Adipose tissue (tissue), 3 donors: ENCODE data around the gene EXD3. TPM values are rescaled to one million over a fixed set of nuclear protein-coding genes. Genes with fewer than 3 reads are reported as not detected.
"Not testable (repeated sequence)": the region's sequence is repeated elsewhere in the genome, so short reads cannot be mapped to it uniquely, and the experiment has no call there.

Experiments used
- H3K27ac ChIP-seq: one replicate; pipeline ENCODE4 v1.5.1; 2013; ENCODE audit warnings: low read depth, low read length
- WGBS, 3 donors: extraction: QIAGEN DNeasy Blood & Tissue Kit; methylation state at CpG; one replicate each; pipeline ENCODE4 v1.1.7; 2013; 5-methylcytosine and 5-hydroxymethylcytosine counted together
- polyA plus RNA-seq, 3 donors: library from polyadenylated mRNA; stranded (reverse); fragments of 200-250 nt; gene quantifications; one replicate each; pipeline ENCODE4 v1.2.3, GENCODE V29; 2013
- donor health status: healthy with polysubstance abuse.
- donor health status: Bipolar disorder and iron deficiency.
- donor health status: healthy.

Gene EXD3
- polyA plus RNA-seq, 3 donors, result 7.6 to 38.5 (median 14.0) TPM

DNA sequence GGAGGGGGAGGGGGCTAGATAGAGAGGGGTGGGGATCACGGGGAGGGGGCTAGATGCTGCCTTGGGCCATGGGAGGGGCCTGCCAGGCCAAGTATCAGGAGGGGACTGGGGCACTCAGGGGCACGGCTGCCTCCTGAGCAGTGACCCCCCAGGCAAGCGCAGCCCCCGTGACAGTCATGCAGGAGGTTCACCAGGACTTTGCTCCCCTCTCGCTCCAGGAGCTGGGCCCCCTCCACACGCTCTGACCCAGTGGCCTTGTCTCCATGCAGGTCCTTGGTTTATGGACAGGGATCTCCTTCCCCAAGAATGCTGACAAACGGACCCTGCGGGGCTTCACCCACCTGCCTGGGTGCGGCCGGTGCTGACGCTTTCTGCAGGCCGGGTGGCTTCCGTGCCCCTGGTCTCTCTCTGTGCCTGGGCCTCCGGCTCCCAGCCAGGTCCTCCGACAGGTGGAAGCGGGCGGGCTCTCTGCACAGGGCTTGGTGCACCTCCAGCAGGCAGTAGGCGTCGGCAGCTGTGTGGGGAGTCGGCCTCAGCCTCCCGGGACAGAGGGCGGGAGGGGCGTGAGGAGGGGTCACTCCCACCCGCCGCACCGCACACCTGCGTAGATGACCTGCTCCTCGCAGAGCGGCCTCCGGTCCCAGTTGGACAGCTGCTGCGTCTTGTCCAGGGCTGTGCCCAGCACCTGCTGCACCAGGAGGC is 74.0 kb downstream of the EXD3 start:
- H3K27ac ChIP-seq, result no peak overlapping the region
- 96 to 98% (median 97%) methylated on average over 29 to 31 of the region's 31 CpGs for WGBS, 3 donors

- WGBS, 3 donors, result 95 to 96% (median 96%) methylated on average over 13 of the region's 13 CpGs
Observed at GRCh38 chr9:137347928-137348327, 75.0 kb downstream of the EXD3 start.

GRCh38 chr9:137342482-137342881 is 80.5 kb downstream of the EXD3 start:
- 81 to 83% (median 82%) methylated on average over 7 of the region's 7 CpGs for WGBS, 3 donors

More at GRCh38 chr9:137347928-137348327, 75.0 kb downstream of the EXD3 start:
- H3K27ac ChIP-seq, result no peak overlapping the region

DNA sequence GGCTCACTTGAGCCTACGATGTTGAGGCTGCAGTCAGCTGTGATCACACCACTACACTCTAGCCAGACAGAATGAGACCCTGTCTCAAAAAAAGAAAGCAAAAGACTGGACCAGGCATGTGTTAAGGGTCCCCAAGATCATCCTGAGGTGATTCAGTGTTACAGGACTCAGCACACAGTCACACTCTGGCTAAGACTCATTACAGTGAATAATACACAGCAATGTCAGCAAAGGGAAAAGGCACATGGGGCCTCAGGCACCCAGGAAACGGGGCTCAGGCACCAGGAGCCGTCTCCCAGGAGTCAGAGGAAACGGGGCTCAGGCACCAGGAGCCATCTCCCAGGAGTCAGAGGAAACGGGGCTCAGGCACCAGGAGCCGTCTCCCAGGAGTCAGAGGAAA is 81.7 kb downstream of the EXD3 start:
- WGBS, 3 donors, result 72 to 80% (median 77%) methylated on average over 5 to 6 of the region's 6 CpGs
- H3K27ac ChIP-seq, result no peak overlapping the region

More at GRCh38 chr9:137342482-137342881, 80.5 kb downstream of the EXD3 start:
- no peak overlapping the region for H3K27ac ChIP-seq

DNA sequence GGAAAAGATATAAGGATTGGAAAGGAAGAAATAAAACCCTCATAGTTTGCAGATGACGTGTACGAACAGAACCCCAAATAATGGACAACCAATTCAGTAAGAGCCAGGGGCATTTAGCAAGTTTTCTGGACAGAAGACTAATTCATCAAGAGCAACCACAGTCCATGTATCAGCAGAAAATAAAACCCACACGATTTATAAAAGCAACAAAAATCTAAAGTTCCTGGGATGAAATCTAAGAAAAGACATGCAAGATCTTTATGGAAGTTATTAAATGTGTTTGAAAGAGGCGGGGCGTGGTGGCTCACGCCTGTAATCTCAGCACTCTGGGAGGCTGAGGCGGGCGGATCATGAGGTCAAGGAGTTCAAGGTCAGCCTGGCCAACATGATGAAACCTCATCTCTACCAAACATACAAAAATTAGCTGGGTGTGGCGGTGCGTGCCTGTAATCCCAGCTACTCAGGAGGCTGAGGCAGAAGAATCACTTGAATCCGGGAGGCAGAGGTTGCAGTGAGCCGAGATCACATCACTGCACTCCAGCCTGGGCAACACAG is 83.0 kb downstream of the EXD3 start:
- WGBS, 3 donors, result 85 to 90% (median 88%) methylated on average over 12 of the region's 12 CpGs
- H3K27ac ChIP-seq, result not testable (repeated sequence)

DNA sequence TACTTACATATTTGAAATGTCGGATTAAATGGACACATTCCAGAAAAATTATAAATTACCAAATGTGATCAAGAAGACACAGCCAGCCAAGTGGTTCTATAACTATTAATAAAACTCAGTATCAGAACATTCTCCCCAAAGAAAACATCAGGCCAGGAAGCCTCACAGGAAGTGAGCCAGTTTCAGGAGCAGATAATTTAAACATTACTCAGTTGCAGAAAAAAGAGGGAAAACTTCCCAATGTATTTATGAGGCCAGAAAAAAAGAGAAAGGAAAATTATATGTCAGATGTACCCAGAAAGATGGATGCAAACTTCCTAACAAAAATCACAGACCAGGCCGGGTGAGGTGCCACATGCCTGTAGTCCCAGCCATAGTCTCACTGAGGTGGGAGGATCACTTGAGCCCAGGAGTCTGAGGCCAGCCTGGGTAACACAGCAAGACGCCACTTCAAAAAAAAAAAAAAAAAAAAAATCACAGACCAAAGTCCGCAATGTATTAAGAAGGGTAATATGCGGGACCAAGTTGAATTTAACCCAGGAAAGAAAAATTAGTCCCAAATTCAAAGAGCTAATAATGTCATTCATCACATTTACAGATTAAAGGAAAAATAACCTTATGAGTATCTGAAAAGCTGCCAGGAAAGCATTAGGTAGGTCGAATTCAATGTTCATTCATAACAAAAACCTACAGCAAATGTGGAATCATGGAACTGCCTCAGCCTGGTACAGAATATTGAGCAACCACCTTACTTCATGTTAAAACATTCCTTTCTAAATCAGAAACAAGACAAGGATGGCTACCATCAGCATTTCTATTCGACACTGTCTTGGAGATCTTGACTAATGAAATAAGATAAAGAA is 83.7 kb downstream of the EXD3 start:
- WGBS, 3 donors, result 70 to 77% (median 73%) methylated on average over 7 of the region's 7 CpGs
- H3K27ac ChIP-seq, result no peak overlapping the region

- H3K27ac ChIP-seq, result no peak overlapping the region
- 93 to 98% (median 93%) methylated on average over 2 of the region's 2 CpGs for WGBS, 3 donors
Observed at GRCh38 chr9:137336735-137337134, 86.2 kb downstream of the EXD3 start.

GRCh38 chr9:137333016-137333671 is 89.8 kb downstream of the EXD3 start:
- no peak overlapping the region for H3K27ac ChIP-seq
- 78 to 84% (median 79%) methylated on average over 21 of the region's 21 CpGs for WGBS, 3 donors

GRCh38 chr9:137331929-137332328 is 91.0 kb downstream of the EXD3 start:
- H3K27ac ChIP-seq, result no peak overlapping the region
- 93 to 97% (median 97%) methylated on average over 9 of the region's 9 CpGs for WGBS, 3 donors

- no peak overlapping the region for H3K27ac ChIP-seq
- WGBS, 3 donors, result 74 to 83% (median 77%) methylated on average over 6 of the region's 6 CpGs
Observed at GRCh38 chr9:137330689-137331088, 92.3 kb downstream of the EXD3 start.

GRCh38 chr9:137329590-137329989 is 93.4 kb downstream of the EXD3 start:
- H3K27ac ChIP-seq, result not testable (repeated sequence)
- 59 to 67% (median 64%) methylated on average over 14 to 24 of the region's 26 CpGs for WGBS, 3 donors

DNA sequence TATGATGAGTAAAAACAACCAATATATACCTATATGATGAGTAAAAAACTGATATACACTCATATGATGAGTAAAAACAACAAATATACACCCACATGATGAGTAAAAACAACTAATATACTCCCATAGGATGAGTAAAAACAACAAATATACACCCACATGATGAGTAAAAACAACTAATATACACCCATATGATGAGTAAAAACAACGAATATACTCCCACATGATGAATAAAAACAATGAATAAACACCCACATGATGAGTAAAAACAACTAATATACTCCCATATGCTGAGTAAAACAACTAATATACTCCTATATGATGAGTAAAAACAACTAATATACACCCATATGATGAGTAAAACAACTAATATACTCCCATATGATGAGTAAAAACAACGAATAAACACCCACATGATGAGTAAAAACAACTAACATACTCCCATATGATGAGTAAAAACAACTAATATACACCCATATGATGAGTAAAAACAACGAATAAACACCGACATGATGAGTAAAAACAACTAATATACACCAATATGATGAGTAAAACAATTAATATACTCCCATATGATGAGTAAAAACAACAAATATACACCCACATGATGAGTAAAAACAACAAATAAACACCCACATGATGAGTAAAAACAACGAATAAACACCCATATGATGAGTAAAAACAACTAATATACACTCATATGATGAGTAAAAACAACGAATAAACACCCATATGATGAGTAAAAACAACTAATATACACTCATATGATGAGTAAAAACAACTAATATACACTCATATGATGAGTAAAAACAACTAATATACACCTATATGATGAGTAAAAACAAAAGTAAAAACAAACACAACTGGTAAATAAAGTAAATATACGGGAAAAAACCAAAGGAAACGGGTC is 95.1 kb downstream of the EXD3 start:
- H3K27ac ChIP-seq, result not testable (repeated sequence)
- 78 to 85% (median 83%) methylated on average over 8 of the region's 8 CpGs for WGBS, 3 donors

DNA sequence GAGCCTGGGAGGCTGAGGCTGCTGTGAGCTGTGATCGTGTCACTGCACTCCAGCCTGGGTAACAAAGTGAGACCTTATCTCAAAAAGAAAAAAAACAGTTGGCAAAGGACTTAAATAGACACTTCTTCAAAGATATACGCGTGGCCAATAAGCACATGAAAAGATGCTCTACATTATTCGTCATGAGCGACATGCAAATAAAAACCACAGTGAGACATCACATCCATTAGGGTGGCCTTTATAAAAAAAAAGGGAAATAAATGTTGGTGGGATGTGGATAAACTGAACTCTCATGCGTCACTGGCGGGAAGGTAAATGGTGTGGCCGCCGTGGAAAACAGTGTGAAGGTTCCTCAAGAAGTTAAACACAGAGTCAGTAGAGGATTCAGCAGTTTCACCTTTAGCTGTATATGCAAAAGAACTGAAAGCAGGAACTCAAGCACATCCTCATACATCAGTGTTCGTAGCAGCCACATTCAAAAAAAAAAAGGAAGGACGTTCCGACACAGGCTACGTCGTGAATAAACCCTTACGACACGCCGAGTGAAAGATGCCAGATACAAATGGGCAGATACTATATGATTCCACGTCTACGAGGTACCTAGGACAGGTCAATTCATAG is 96.4 kb downstream of the EXD3 start:
- 62 to 85% (median 71%) methylated on average over 19 of the region's 19 CpGs for WGBS, 3 donors
- no peak overlapping the region for H3K27ac ChIP-seq

GRCh38 chr9:137325799-137326198 is 97.2 kb downstream of the EXD3 start:
- no peak overlapping the region for H3K27ac ChIP-seq
- 93 to 95% (median 95%) methylated on average over 12 of the region's 12 CpGs for WGBS, 3 donors

GRCh38 chr9:137325124-137325523 is 97.8 kb downstream of the EXD3 start:
- WGBS, 3 donors, result 93 to 97% (median 95%) methylated on average over 10 of the region's 10 CpGs
- H3K27ac ChIP-seq, result no peak overlapping the region

- 93 to 95% (median 95%) methylated on average over 37 of the region's 37 CpGs for WGBS, 3 donors
- H3K27ac ChIP-seq, result no peak overlapping the region
Observed at GRCh38 chr9:137323531-137324331, 99.2 kb downstream of the EXD3 start.
